ENCODE results near the gene UNC5A. TPM values are rescaled to one million over a fixed set of nuclear protein-coding genes. Genes with fewer than 3 reads are reported as not detected.

UNC5A gene
- total RNA-seq, 1 experiment from 2014 or later: 0.28 TPM

DNA sequence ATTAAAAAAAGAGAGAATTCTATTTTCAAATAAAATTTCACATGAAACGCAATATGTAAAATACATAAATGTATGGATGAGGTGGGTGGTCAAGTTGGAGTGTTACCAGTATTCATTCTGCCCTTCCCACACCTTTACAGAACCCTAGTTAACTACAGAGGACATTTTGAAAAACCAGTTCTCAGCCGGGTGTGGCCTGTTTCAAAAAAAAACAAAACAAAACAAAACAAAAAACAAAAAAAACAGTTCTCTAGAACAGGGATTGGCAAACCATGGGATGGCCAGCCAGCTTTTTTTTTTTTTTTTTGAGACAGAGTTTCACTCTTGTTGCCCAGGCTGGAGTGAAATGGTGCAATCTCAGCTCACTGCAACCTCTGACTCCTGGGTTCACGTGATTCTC lies 117.2 kb downstream of the UNC5A start:
- no peak for DNase-seq (ENCODE audit: low spot score)

DNA sequence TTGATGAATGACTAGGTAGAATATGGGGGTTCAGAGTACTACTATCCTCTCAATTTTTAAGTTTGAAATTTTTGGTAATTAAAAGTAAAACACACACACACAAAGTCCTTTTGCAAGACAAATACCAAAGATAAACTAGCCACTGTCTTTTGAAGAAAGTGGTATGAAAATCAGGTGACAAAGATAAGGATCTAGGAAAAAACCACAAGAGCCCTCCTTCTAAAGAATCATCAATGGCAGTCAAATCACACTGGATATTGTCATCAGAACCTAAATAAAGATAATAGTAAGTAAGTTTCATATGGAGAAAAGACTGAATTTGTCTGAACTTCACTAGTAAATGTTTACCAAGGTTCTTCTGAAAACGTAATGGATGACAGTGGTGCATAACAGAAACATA lies 119.3 kb downstream of the UNC5A start:
- DNase-seq (ENCODE audit: low spot score): no peak

Other genes starting within 250 kb of the UNC5A start
- gene GPRIN1, start 200.4 kb upstream of the UNC5A start, total RNA-seq (2014; rRNA removed; shearing (Covaris generic)): 4.3 and 5.6 TPM in 2 replicates
- not detected in 2 replicates for gene SNCB, start 180.0 kb upstream of the UNC5A start, total RNA-seq (2014; rRNA removed; shearing (Covaris generic))
- not detected in 2 replicates for gene EIF4E1B, start 179.9 kb upstream of the UNC5A start, total RNA-seq (2014; rRNA removed; shearing (Covaris generic))
- gene TSPAN17, start 163.1 kb upstream of the UNC5A start, total RNA-seq (2014; rRNA removed; shearing (Covaris generic)): 25.6 and 34.2 TPM in 2 replicates
- gene HK3, start 88.8 kb downstream of the UNC5A start, total RNA-seq (2014; rRNA removed; shearing (Covaris generic)): not detected in 2 replicates
- 21.0 and 24.1 TPM in 2 replicates for gene UIMC1, start 196.2 kb downstream of the UNC5A start, total RNA-seq (2014; rRNA removed; shearing (Covaris generic))
- gene ZNF346, start 212.1 kb downstream of the UNC5A start, total RNA-seq (2014; rRNA removed; shearing (Covaris generic)): 15.9 TPM in 2 replicates

Measured in HT-29 (cell line).